ENCODE data around the gene SPART. TPM values are rescaled to one million over a fixed set of nuclear protein-coding genes. Genes with fewer than 3 reads are reported as not detected.

SPART gene
- polyA plus RNA-seq, 1 of the 3 experiments (the other 2 are of a cell fraction): 4.8 TPM

DNA sequence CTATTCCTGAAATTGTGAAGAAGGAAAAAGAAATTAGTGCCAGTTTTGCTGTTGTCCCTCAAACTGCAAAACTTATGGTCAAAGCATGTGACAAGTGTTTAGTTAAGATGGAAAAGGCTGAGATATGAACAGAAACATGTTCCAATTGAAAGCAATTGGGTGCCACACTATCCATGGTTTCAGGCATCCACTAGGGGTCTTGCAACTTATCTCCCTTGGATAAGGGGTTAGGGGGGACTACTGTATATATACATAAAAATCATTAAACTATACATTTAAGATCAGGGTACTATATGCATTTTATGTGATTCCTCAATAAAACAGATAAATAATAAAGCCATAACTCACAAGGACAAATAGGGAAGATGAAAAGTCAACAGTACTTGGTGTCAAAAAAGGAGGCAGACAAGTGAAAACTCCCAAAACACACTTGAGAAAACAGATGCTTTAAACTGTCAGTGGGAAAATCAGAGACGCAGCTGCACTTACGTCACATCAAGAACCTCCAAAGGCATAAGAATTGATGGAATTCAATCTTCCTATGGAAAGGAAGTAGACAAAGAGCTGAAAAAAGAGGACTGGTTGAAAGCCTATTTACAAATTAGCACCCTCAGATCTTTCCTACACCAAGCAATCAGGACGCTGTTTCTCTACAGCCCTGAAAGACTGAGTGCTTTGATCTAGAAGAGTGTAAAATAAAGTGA is 8.1 kb downstream of the SPART start:
- DNase-seq: no peak
- Histone ChIP-seq H2AFZ (ENCODE audit: low read depth) (no peak overlapping the region), H3K4me1 (ENCODE audit: control insufficient read depth in 1 of 2, insufficient read depth in 2 of 2, low read depth in 1 of 2, low read length in 1 of 2) (no peaks in the 10 kb centered on the region), H3F3A (replicated peaks; ENCODE audit: insufficient read depth) (peaks cover 3% of the 10 kb centered on the region), H3K4me2 (no peak overlapping the region), H4K20me1 (ENCODE audit: insufficient read depth) (no peaks in the 10 kb centered on the region), H3K27ac (ENCODE audit: low read depth in 2 of 2, low read length in 1 of 2) (no peak overlapping the region), H3K27me3 (ENCODE audit: insufficient read depth) (no peaks in the 10 kb centered on the region), H3K9me2 (no peaks in the 10 kb centered on the region), H3K9ac (no peak overlapping the region), H3K9me3 (0 out of 2 replicates have a peak, but pooled peaks cover 1% of the 10 kb centered on the region), H3K36me3 (replicated peaks in 1 of 2; ENCODE audit: control insufficient read depth in 1 of 2, insufficient read depth in 2 of 2, low read length in 1 of 2) (no peaks in the 10 kb centered on the region), H3K79me2 (ENCODE audit: insufficient read depth) (no peaks in the 10 kb centered on the region; the same call in 1 of the 2 replicates), H3K4me3 (ENCODE audit: low read depth in 2 of 2, low read length in 1 of 2) (no peak overlapping the region)
- POLR2A ChIA-PET: no interaction called here
- TF ChIP-seq MEF2A (IDR thresholded peaks at IDR 0.05; ENCODE audit: borderline replicate concordance, low read depth) (no peak), TCF12 (IDR thresholded peaks at IDR 0.05) (no peak), RAD21 (IDR thresholded peaks at IDR 0.05; ENCODE audit: low read length) (no peak), FOXM1 (IDR thresholded peaks at IDR 0.05; ENCODE audit: low read depth) (no peak), RXRA (IDR thresholded peaks at IDR 0.05; ENCODE audit: borderline replicate concordance, low read depth) (no peak), SIN3A (IDR thresholded peaks at IDR 0.05; ENCODE audit: borderline replicate concordance, low read depth, low read length) (no peak), JUND (IDR thresholded peaks at IDR 0.05) (no peak), SMC3 (IDR thresholded peaks at IDR 0.05; ENCODE audit: low read depth, low read length) (no peak), RFX5 (IDR thresholded peaks at IDR 0.05; ENCODE audit: low read length) (no peak), FOXJ3 (CRISPR knock-in tag; IDR thresholded peaks at IDR 0.05) (no peak)
- TF ChIP-seq, protein P1, sequence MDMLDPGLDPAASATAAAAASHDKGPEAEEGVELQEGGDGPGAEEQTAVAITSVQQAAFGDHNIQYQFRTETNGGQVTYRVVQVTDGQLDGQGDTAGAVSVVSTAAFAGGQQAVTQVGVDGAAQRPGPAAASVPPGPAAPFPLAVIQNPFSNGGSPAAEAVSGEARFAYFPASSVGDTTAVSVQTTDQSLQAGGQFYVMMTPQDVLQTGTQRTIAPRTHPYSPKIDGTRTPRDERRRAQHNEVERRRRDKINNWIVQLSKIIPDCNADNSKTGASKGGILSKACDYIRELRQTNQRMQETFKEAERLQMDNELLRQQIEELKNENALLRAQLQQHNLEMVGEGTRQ (IDR thresholded peaks at IDR 0.05; ENCODE audit: borderline replicate concordance, low read depth, low read length): no peak
- TF ChIP-seq, protein P2, sequence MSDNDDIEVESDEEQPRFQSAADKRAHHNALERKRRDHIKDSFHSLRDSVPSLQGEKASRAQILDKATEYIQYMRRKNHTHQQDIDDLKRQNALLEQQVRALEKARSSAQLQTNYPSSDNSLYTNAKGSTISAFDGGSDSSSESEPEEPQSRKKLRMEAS (IDR thresholded peaks at IDR 0.05; ENCODE audit: low read depth): no peak
- TF ChIP-seq, protein P3, sequence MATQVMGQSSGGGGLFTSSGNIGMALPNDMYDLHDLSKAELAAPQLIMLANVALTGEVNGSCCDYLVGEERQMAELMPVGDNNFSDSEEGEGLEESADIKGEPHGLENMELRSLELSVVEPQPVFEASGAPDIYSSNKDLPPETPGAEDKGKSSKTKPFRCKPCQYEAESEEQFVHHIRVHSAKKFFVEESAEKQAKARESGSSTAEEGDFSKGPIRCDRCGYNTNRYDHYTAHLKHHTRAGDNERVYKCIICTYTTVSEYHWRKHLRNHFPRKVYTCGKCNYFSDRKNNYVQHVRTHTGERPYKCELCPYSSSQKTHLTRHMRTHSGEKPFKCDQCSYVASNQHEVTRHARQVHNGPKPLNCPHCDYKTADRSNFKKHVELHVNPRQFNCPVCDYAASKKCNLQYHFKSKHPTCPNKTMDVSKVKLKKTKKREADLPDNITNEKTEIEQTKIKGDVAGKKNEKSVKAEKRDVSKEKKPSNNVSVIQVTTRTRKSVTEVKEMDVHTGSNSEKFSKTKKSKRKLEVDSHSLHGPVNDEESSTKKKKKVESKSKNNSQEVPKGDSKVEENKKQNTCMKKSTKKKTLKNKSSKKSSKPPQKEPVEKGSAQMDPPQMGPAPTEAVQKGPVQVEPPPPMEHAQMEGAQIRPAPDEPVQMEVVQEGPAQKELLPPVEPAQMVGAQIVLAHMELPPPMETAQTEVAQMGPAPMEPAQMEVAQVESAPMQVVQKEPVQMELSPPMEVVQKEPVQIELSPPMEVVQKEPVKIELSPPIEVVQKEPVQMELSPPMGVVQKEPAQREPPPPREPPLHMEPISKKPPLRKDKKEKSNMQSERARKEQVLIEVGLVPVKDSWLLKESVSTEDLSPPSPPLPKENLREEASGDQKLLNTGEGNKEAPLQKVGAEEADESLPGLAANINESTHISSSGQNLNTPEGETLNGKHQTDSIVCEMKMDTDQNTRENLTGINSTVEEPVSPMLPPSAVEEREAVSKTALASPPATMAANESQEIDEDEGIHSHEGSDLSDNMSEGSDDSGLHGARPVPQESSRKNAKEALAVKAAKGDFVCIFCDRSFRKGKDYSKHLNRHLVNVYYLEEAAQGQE (IDR thresholded peaks at IDR 0.05; ENCODE audit: low read depth, low read length): no peak
- CTCF ChIA-PET: no interaction called here
- WGBS (ENCODE audit: low lambda C conversion rate): 88% methylated on average over 3 of the region's 3 CpGs

Data from SK-N-SH (cell line).